IMR-90 (cell line): Measurements from ENCODE around the gene TANGO2. TPM values are rescaled to one million over a fixed set of nuclear protein-coding genes. Genes with fewer than 3 reads are reported as not detected.

Experiments used
- ATAC-seq: fragments of 200-7000 bp; cut with Tn5 transposase; 2 replicates; pipeline ENCODE4 v1.9.1; 2020; ENCODE audit warnings: low read depth, mild to moderate bottlenecking, moderate library complexity
- BruUV-seq: library from RNA; stranded (reverse); fragments of 400-500 nt; replicated peaks from 2 replicates; lab custom pipeline; 2021; lab: Mats Ljungman, UMichigan
- CTCF ChIA-PET: fragments of 300-600 bp; formaldehyde crosslinking; extraction: SDS; loops from one replicate; lab custom pipeline; 2021; ENCODE audit warnings: antibody characterized with exemption; lab: Yijun Ruan, JAX
- POLR2A ChIA-PET: fragments of 300-600 bp; sonication (Branson Sonifier 250); formaldehyde crosslinking; loops from one replicate; lab custom pipeline; 2022; ENCODE audit warnings: antibody characterized with exemption; ENCODE audit not compliant: unreplicated experiment; lab: Charles Lee
- DNase-seq: peaks from one replicate; pipeline ENCODE4 v3.0.0; 2013
- H2AFZ ChIP-seq: replicated peaks from 2 replicates; pipeline ENCODE3; 2013; ENCODE audit warnings: low read length, mild to moderate bottlenecking; ENCODE audit not compliant: poor library complexity
- H2AK5ac ChIP-seq: 2 replicates; pipeline ENCODE4 v1.6.1; 2013; ENCODE audit warnings: low read depth, low read length, inconsistent platforms
- H2AK9ac ChIP-seq: replicated peaks from 2 replicates; pipeline ENCODE3; 2013; ENCODE audit warnings: mild to moderate bottlenecking, low read depth, low read length, moderate library complexity; ENCODE audit not compliant: poor library complexity
- H2BK120ac ChIP-seq: 2 replicates; pipeline ENCODE4 v1.6.1; 2013; ENCODE audit warnings: low read depth, low read length, inconsistent platforms
- H2BK15ac ChIP-seq: 3 replicates; pipeline ENCODE4 v1.6.1; 2013; ENCODE audit warnings: low read depth, low read length, inconsistent platforms
- H2BK20ac ChIP-seq: 2 replicates; pipeline ENCODE4 v1.6.1; 2013; ENCODE audit warnings: low read depth, mild to moderate bottlenecking, inconsistent platforms, low read length, moderate library complexity
- H2BK5ac ChIP-seq: 2 replicates; pipeline ENCODE4 v1.6.1; 2013; ENCODE audit warnings: mild to moderate bottlenecking, low read depth, low read length, inconsistent platforms; ENCODE audit not compliant: poor library complexity, severe bottlenecking
- H3K14ac ChIP-seq: replicated peaks from 2 replicates; pipeline ENCODE4 v1.6.1; 2013; ENCODE audit warnings: low read depth, low read length, inconsistent platforms
- H3K18ac ChIP-seq: 2 replicates; pipeline ENCODE4 v1.6.1; 2013; ENCODE audit warnings: low read depth, low read length, control low read depth
- H3K23ac ChIP-seq: 2 replicates; pipeline ENCODE4 v1.6.1; 2013; ENCODE audit warnings: low read depth, low read length, inconsistent platforms
- H3K27ac ChIP-seq: 2 replicates; pipeline ENCODE4 v1.5.1; 2013; ENCODE audit warnings: mild to moderate bottlenecking, control low read depth, low read length; ENCODE audit not compliant: insufficient read depth
- H3K27me3 ChIP-seq: 2 replicates; pipeline ENCODE4 v1.6.1; 2013; ENCODE audit warnings: low read length; ENCODE audit not compliant: control insufficient read depth, insufficient read depth
- H3K36me3 ChIP-seq: 2 replicates; pipeline ENCODE4 v1.6.1; 2013; ENCODE audit warnings: low read length, mixed read lengths; ENCODE audit not compliant: control insufficient read depth, insufficient read depth
- H3K4ac ChIP-seq: 2 replicates; pipeline ENCODE4 v1.6.1; 2013; ENCODE audit warnings: low read depth, low read length, inconsistent platforms
- H3K4me1 ChIP-seq: 2 replicates; pipeline ENCODE4 v1.6.1; 2013; ENCODE audit warnings: low read length, mixed read lengths; ENCODE audit not compliant: control insufficient read depth, insufficient read depth
- H3K4me2 ChIP-seq: 2 replicates; pipeline ENCODE4 v1.6.1; 2013; ENCODE audit warnings: low read depth, mild to moderate bottlenecking, control low read depth, low read length, moderate library complexity
- H3K4me3 ChIP-seq: 2 replicates; pipeline ENCODE4 v1.5.1; 2013; ENCODE audit warnings: low read depth, mild to moderate bottlenecking, control low read depth, low read length, moderate library complexity; ENCODE audit not compliant: insufficient read depth
- H3K56ac ChIP-seq: 2 replicates; pipeline ENCODE4 v1.6.1; 2013; ENCODE audit warnings: low read length, inconsistent platforms; ENCODE audit not compliant: insufficient read depth; ENCODE audit errors: extremely low read depth
- H3K79me1 ChIP-seq, 2 experiments: 2 replicates each; pipeline ENCODE4 v1.6.1; 2013; ENCODE audit warnings: low read length in 2 of 2, inconsistent platforms in 1 of 2, low read depth in 1 of 2
- H3K9ac ChIP-seq: 2 replicates; pipeline ENCODE4 v1.6.1; 2013; ENCODE audit warnings: low read depth, low read length, control low read depth
- H3K9me1 ChIP-seq: 2 replicates; pipeline ENCODE4 v1.6.1; 2013; ENCODE audit warnings: low read length, inconsistent platforms; ENCODE audit not compliant: insufficient read depth
- H3K9me3 ChIP-seq: 2 replicates; pipeline ENCODE4 v1.6.1; 2013; ENCODE audit warnings: low read length; ENCODE audit not compliant: control insufficient read depth, insufficient read depth
- H4K20me1 ChIP-seq: 2 replicates; pipeline ENCODE4 v1.6.1; 2013; ENCODE audit warnings: low read length, inconsistent platforms; ENCODE audit not compliant: insufficient read depth
- H4K5ac ChIP-seq: 2 replicates; pipeline ENCODE4 v1.6.1; 2013; ENCODE audit warnings: mild to moderate bottlenecking, low read depth, low read length, control low read depth
- H4K8ac ChIP-seq, 2 experiments: 2 replicates each; pipeline ENCODE4 v1.6.1; 2013; ENCODE audit warnings: low read depth in 2 of 2, low read length in 2 of 2, control low read depth in 1 of 2, inconsistent platforms in 1 of 2
- H4K91ac ChIP-seq: 2 replicates; pipeline ENCODE4 v1.6.1; 2013; ENCODE audit warnings: low read depth, low read length, inconsistent platforms; ENCODE audit not compliant: insufficient read depth
- BHLHE40 ChIP-seq: fragments of 150-350 bp; IDR thresholded peaks from 2 replicates; pipeline ENCODE4 v1.6.1; 2016; ENCODE audit warnings: mild to moderate bottlenecking, low read depth, low read length
- CHD1 ChIP-seq: IDR thresholded peaks from 2 replicates; pipeline ENCODE4 v1.6.1; 2012; ENCODE audit warnings: low read depth, low read length, improper control_type of control experiment
- FOS ChIP-seq: fragments of 150-350 bp; IDR thresholded peaks from 2 replicates; pipeline ENCODE4 v1.6.1; 2016; ENCODE audit warnings: low read depth, low read length
- MAFK ChIP-seq: IDR thresholded peaks from 2 replicates; pipeline ENCODE4 v1.6.1; 2012; ENCODE audit warnings: low read depth, low read length, improper control_type of control experiment
- POLR2A ChIP-seq: IDR thresholded peaks from 2 replicates; pipeline ENCODE4 v1.6.1; 2012; ENCODE audit warnings: mild to moderate bottlenecking, low read depth, low read length
- WGBS, 2 experiments: methylation state at CpG; one replicate each; pipeline versions ENCODE4 v1.1.5 to v1.1.7; 2013; ENCODE audit warnings: missing lambda C conversion rate in 2 of 2; ENCODE audit not compliant: insufficient read length in 1 of 2; ENCODE audit errors: extremely low coverage in 2 of 2; 5-methylcytosine and 5-hydroxymethylcytosine counted together
- dilution Hi-C: fragments of 300-500 bp; cut with HindIII; formaldehyde crosslinking; loops from one replicate; pipeline ENCODE4 v1.14.3; 2018; ENCODE audit warnings: low sequenced_read_pairs; ENCODE audit not compliant: unreplicated experiment
- in situ Hi-C: fragments of 300-500 bp; cut with MboI; formaldehyde crosslinking; loops from 3 replicates; pipeline ENCODE4 v1.14.3; 2019; ENCODE audit warnings: low sequenced_read_pairs, inconsistent platforms, mixed read lengths
- intact Hi-C: fragments of 100-400 bp; cut with micrococcal nuclease; formaldehyde crosslinking; loops from 2 replicates; pipeline ENCODE4 v1.10.0; 2022
- polyA plus RNA-seq, 3 experiments: library from polyadenylated mRNA; depleted of rRNA; stranded (reverse); fragments of >200 nt; gene quantifications; 2 replicates each; pipeline ENCODE4 v1.2.3, GENCODE V29; 2012; ENCODE audit warnings: low replicate concordance in 1 of 3
- total RNA-seq: library from RNA; depleted of rRNA; stranded (reverse); fragments of >200 nt; gene quantifications from 2 replicates; pipeline ENCODE4 v1.2.3, GENCODE V29; 2012

TANGO2 gene
- total and polyA plus RNA-seq, 2 of the 4 experiments (the other 2 are of a cell fraction) = 45.1 to 75.1 TPM

DNA sequence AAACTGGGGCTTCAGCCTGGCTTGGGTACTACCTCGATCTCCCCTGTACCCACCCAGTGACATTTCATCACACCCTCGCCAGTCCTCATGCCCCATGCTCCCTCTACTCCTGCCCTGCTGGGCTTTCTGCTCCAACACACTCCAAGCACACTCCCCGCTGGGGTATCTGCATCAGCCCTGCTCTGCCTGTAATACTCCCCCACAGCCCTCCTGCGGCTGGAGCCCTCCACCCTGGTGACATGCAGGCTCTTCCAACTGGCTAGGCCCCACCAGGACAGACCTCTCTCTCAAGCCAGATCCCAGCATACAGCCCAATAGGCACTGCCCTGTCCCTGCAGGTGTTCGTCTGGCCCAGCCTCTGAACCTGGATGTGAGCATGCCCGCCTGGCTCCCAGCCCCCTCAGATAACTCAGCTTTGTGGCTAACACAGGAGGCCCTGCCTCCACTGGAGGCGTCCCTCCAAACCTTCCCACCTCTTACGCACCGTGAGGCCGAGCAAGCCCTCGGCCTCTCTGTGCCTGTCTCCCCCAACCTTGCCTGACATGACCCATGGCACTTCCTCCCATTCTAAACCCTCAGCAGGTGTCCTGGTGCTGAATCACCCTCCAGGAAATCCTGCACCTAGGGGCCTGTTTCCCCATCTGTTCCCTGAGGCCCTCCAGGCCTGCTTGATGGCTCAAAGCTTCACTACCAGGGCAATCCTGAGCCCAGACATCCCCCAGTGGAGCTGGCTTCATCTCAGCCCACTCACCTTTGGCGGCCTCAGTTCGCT lies 45.8 kb upstream of the TANGO2 start:
- H4K5ac ChIP-seq = no peak overlapping the region
- H2BK20ac ChIP-seq = no peak overlapping the region
- H2BK15ac ChIP-seq = no peak overlapping the region
- H4K8ac ChIP-seq = no peak overlapping the region
- no peaks in the 10 kb centered on the region for H3K79me1 ChIP-seq
- in situ Hi-C loops (loop anchor here (5.0 kb wide), 1 partner anchor 37 kb away; no protein-coding TSS in a partner anchor), intact Hi-C loops (no loop called here), dilution Hi-C loops (no loop called here)
- peaks cover 23% of the 10 kb centered on the region for H3K36me3 ChIP-seq
- DNase-seq (no peak), ATAC-seq (no peak)
- POLR2A ChIA-PET = no interaction called here
- H3K14ac ChIP-seq = no peak overlapping the region
- H3K4me1 ChIP-seq = 0 out of 2 replicates have a peak, but pooled peaks cover 1% of the 10 kb centered on the region
- no peak overlapping the region for H3K23ac ChIP-seq
- no peak overlapping the region for H3K27ac ChIP-seq
- no peak overlapping the region for H3K56ac ChIP-seq
- no peaks in the 10 kb centered on the region for H3K27me3 ChIP-seq
- BruUV-seq = no TSS peak
- peak overlapping the region; percentile 41 for H2AFZ ChIP-seq
- CTCF ChIA-PET = no interaction called here
- peaks cover 18% of the 10 kb centered on the region for H4K20me1 ChIP-seq
- H2BK5ac ChIP-seq = no peak overlapping the region
- no peak overlapping the region for H3K18ac ChIP-seq
- H3K4me2 ChIP-seq = no peak overlapping the region
- no peak overlapping the region for H4K91ac ChIP-seq
- no peak overlapping the region for H2BK120ac ChIP-seq
- WGBS, 2 experiments = 80% methylated on average over 6 of the region's 13 CpGs; no CpG with 5 or more reads in 1 of the 2 experiments
- TF ChIP-seq FOS (no peak), POLR2A (no peak), CHD1 (no peak), MAFK (no peak), BHLHE40 (no peak)
- H3K9me1 ChIP-seq = no peaks in the 10 kb centered on the region
- no peak overlapping the region for H3K4ac ChIP-seq
- H3K9me3 ChIP-seq = no peaks in the 10 kb centered on the region
- peak overlapping the region; percentile 42 for H2AK9ac ChIP-seq
- no peak overlapping the region; the same call in 1 of the 2 replicates for H2AK5ac ChIP-seq
- no peak overlapping the region for H3K9ac ChIP-seq
- no peak overlapping the region for H3K4me3 ChIP-seq
